HUES6 (cell line): ENCODE results near the gene ADGRD1.

Source experiments
- H3K27ac ChIP-seq: 2 replicates; pipeline ENCODE4 v1.7.0; 2013; ENCODE audit warnings: low read depth, mild to moderate bottlenecking, low read length, inconsistent platforms
- H3K27me3 ChIP-seq: 2 replicates; pipeline ENCODE4 v1.6.1; 2013; ENCODE audit warnings: low read length; ENCODE audit not compliant: control insufficient read depth, insufficient read depth
- H3K36me3 ChIP-seq: 2 replicates; pipeline ENCODE4 v1.6.1; 2013; ENCODE audit warnings: low read length; ENCODE audit not compliant: control insufficient read depth, insufficient read depth
- H3K4me1 ChIP-seq: 2 replicates; pipeline ENCODE4 v1.6.1; 2013; ENCODE audit warnings: low read length; ENCODE audit not compliant: control insufficient read depth, insufficient read depth
- H3K4me3 ChIP-seq: 2 replicates; pipeline ENCODE4 v1.5.1; 2013; ENCODE audit warnings: low read depth, low read length
- H3K9ac ChIP-seq: one replicate; pipeline ENCODE4 v1.6.1; 2013; ENCODE audit warnings: mild to moderate bottlenecking, low read length
- H3K9me3 ChIP-seq: 2 replicates; pipeline ENCODE4 v1.6.1; 2013; ENCODE audit warnings: low read depth, low read length; ENCODE audit not compliant: control insufficient read depth, insufficient read depth

The ADGRD1 gene

DNA sequence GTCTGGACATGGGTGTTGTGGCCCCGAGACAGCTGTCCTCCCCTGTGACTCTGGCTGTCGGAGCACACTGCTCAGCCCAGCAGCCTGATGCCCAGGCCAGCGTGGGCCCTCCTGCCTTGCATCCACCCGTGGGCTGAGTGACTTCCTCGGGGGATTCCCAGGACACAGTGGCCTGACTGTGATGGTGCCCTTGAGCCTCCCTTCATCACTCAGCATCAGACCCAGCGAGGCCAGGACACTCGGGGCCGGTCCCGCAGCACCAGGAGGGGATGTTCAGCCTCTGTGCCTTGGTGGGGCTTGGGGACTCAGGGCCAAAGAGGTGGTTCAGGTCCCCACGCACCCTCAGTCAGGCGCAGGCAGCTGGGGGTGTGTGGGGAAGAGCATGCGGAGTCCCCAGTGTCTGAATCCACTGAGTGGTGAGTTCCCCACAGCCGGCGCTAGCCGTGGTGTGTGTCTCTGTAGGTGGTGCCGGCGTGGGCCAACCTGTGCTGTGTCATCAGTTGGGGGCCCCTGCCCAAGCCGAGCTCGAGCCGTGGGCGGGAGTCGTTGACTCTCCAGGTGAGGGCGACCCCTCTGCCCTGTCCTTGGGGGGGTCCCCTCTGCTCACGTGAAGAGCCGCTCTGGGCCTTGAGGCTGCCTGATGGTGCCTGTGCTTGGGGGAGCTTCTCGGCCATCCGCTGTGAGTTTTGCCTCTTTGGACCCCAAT, 185.8 kb downstream of the ADGRD1 start:
- no peaks in the 10 kb centered on the region for H3K27me3 ChIP-seq
- H3K4me1 ChIP-seq = no peaks in the 10 kb centered on the region; the same call in 1 of the 2 replicates
- no peak overlapping the region for H3K9ac ChIP-seq
- H3K36me3 ChIP-seq = no peaks in the 10 kb centered on the region
- no peak overlapping the region for H3K27ac ChIP-seq
- no peaks in the 10 kb centered on the region for H3K9me3 ChIP-seq
- H3K4me3 ChIP-seq = no peak overlapping the region

DNA sequence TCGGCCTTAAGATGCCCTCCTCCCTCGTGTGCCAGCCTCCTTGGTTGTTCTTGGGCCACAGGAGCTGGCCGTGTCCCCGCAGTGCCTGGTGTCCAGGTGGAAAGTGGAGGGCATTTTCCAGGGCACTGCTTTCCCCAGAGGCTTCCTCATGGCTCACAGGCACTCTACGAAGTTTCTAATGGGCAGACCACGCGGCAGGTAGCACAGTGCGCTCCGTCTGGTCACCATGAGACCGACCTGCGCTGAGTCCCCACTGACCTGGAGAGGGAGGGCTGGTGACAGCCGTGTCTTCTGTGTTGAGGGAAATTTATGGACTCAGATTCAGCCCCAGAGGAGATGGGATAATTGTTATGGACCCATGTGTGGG, 186.3 kb downstream of the ADGRD1 start:
- Histone ChIP-seq H3K4me3 (no peak overlapping the region), H3K9me3 (no peaks in the 10 kb centered on the region), H3K36me3 (no peaks in the 10 kb centered on the region), H3K4me1 (no peaks in the 10 kb centered on the region; the same call in 1 of the 2 replicates), H3K9ac (no peak overlapping the region), H3K27me3 (no peaks in the 10 kb centered on the region), H3K27ac (no peak overlapping the region)

DNA sequence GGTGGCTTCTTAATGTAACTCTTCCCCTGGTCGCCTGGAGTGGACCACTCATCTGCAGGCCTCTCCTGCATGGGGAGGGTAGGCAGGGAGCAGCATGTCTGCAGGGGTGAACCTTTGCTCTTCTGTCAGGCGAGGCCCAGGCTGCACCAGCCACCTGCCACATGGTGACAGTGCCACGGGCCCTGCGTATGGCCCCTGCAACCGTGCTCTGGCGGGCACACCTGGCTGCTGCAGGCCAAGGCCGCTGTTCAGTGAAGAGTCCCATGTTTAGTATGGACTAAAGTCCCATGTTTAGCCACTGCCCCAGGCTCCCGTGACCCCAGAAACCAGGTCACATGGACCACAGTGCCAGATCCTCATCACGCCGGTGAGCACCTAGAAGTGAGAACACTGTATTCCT, 187.0 kb downstream of the ADGRD1 start:
- H3K27me3 ChIP-seq = no peaks in the 10 kb centered on the region
- H3K36me3 ChIP-seq = no peaks in the 10 kb centered on the region
- H3K27ac ChIP-seq = no peak overlapping the region
- H3K9me3 ChIP-seq = no peaks in the 10 kb centered on the region
- H3K4me3 ChIP-seq = no peak overlapping the region
- H3K9ac ChIP-seq = no peak overlapping the region
- H3K4me1 ChIP-seq = no peaks in the 10 kb centered on the region; the same call in 1 of the 2 replicates

DNA sequence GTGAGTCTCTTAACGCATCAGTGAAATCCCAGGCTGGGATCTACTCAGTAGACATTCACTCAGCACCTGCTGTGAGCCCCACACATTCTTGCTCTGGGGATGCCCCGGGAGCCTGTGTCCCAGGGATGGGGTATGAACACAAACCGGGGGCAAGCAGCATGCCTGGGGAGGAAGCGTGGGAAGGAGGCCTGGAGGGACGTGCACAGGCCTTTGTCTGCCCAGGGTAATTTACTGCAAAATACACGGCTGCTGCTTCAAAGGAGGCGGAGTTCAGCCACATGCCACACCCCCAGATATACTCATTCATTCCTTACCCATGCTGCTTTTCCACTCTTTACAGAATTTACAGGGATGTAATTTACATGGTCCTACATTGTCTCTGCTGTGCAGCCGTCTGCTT, 187.8 kb downstream of the ADGRD1 start:
- Histone ChIP-seq H3K36me3 (no peaks in the 10 kb centered on the region), H3K4me3 (no peak overlapping the region), H3K27me3 (no peaks in the 10 kb centered on the region), H3K4me1 (no peaks in the 10 kb centered on the region; the same call in 1 of the 2 replicates), H3K9ac (no peak overlapping the region), H3K27ac (no peak overlapping the region), H3K9me3 (no peaks in the 10 kb centered on the region)

DNA sequence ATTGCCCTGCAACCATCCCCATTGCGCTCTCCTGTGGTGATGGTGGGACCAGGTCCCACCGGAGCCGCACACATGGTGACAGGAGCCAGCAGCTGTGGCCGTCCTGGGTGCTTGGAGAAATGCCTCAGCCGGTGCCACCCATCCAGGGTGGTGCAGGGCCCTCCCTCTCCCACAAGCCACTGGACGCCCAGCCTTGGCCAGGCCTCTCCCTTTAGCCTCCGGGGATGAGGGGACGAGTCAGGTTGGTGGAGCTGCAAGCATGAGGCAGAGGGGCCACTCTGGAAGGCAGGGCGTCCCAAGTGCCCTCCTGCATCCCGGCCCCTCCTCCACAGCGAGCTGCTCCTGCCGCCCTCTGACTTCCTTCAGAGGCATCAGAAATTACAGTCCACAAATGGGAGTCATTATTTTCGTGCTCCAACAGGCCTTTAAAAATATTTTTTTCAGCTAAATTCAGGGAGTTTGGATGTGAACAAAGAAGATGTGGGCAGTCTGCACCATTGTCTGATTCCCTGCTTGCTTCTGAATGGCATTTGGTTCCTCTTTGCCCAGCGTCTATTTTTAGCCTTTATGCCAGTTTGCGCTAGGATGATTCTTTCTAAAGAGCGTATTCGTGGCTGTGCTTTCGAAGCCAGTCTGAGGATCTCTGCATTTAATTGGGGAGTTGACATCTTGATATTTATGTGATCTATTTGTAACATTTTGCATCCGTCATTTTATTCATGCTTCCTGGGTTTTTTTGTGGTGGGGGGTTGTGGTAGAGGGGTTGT, 189.4 kb downstream of the ADGRD1 start:
- H3K9me3 ChIP-seq = no peaks in the 10 kb centered on the region
- no peaks in the 10 kb centered on the region; the same call in 1 of the 2 replicates for H3K4me1 ChIP-seq
- H3K9ac ChIP-seq = no peak overlapping the region
- H3K4me3 ChIP-seq = no peak overlapping the region
- no peak overlapping the region for H3K27ac ChIP-seq
- H3K27me3 ChIP-seq = no peaks in the 10 kb centered on the region
- no peaks in the 10 kb centered on the region for H3K36me3 ChIP-seq

GRCh38 chr12:131146173-131146675, 192.5 kb downstream of the ADGRD1 start:
- Histone ChIP-seq H3K9ac (no peak overlapping the region), H3K4me3 (no peak overlapping the region), H3K27me3 (no peaks in the 10 kb centered on the region; the same call in 1 of the 2 replicates), H3K4me1 (no peaks in the 10 kb centered on the region; the same call in 1 of the 2 replicates), H3K36me3 (no peaks in the 10 kb centered on the region), H3K27ac (no peak overlapping the region), H3K9me3 (no peaks in the 10 kb centered on the region)

GRCh38 chr12:131147293-131147692, 193.6 kb downstream of the ADGRD1 start:
- no peak overlapping the region for H3K4me3 ChIP-seq
- no peaks in the 10 kb centered on the region for H3K36me3 ChIP-seq
- peaks cover 4% of the 10 kb centered on the region; the same call in 1 of the 2 replicates for H3K27me3 ChIP-seq
- no peaks in the 10 kb centered on the region for H3K9me3 ChIP-seq
- H3K27ac ChIP-seq = no peak overlapping the region
- H3K9ac ChIP-seq = no peak overlapping the region
- H3K4me1 ChIP-seq = no peaks in the 10 kb centered on the region

GRCh38 chr12:131147894-131148293, 194.2 kb downstream of the ADGRD1 start:
- Histone ChIP-seq H3K27me3 (peaks cover 8% of the 10 kb centered on the region; the same call in 1 of the 2 replicates), H3K27ac (no peak overlapping the region), H3K36me3 (no peaks in the 10 kb centered on the region)

DNA sequence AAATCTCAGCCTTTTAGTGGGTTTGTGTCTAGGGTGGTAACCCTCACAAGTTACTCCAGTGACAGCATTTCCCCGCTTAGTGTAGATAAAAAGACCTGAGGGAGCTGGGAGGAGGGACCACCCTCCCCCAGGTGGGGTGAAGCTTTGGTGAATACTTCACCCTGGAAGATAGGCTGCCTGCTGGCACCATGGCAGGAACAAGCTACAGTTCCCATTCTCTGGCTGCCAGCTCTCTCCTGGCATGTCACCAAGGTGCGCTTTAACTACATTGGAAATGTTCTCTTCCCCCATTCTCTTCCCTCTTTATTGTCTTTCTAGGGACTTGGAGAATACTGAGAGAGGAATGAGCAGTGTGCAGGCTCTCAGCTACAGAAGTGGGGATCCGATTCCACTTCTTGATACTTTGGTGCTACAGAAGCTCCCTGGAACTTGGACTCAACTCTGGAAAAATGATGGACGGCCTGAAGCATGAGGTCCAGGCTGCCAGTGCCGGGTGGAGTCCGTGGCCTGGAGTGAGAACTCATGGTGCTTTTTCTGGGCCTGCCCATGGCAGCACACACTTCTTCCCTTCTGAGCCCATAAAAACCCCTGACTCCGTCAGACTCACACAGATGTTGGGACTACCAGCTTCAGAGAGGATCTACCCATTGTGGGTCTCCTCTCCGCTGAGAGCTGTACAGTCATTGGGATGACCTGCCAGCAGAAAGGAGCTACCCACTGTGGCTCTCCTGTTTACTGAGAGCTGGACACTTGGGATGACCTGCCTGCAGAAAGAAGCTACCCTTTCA, 198.0 kb downstream of the ADGRD1 start:
- Histone ChIP-seq H3K36me3 (no peaks in the 10 kb centered on the region), H3K9ac (no peak overlapping the region), H3K9me3 (no peaks in the 10 kb centered on the region), H3K4me3 (no peak overlapping the region), H3K27me3 (peaks cover 8% of the 10 kb centered on the region; the same call in 1 of the 2 replicates), H3K4me1 (no peaks in the 10 kb centered on the region), H3K27ac (no peak overlapping the region)

More at GRCh38 chr12:131147894-131148293, 194.2 kb downstream of the ADGRD1 start:
- Histone ChIP-seq H3K9ac (no peak overlapping the region), H3K4me3 (no peak overlapping the region), H3K9me3 (no peaks in the 10 kb centered on the region), H3K4me1 (no peaks in the 10 kb centered on the region)

- Histone ChIP-seq H3K36me3 (no peaks in the 10 kb centered on the region), H3K4me1 (no peaks in the 10 kb centered on the region), H3K27me3 (peaks cover 8% of the 10 kb centered on the region; the same call in 1 of the 2 replicates), H3K9ac (no peak overlapping the region), H3K27ac (no peak overlapping the region), H3K9me3 (no peaks in the 10 kb centered on the region), H3K4me3 (no peak overlapping the region)
Observed at GRCh38 chr12:131152587-131152986, 198.9 kb downstream of the ADGRD1 start.
